Tibial artery (tissue), 4 donors: ENCODE data around the gene SPAG9.

Experiments
- DNase-seq, 2 donors: peaks; one replicate each; pipeline ENCODE4 v3.0.0-alpha.2; 2019
- H3K27ac ChIP-seq, 2 donors: fragments of 200-600 bp; sonication (generic) in 1 of 2; 1 replicate in 1 of 2; 2 replicates in 1 of 2; pipeline ENCODE4 v1.5.1; 2018 to 2019; ENCODE audit warnings: mild to moderate bottlenecking in 1 of 2
- H3K27me3 ChIP-seq, 2 donors: fragments of 200-600 bp; sonication (generic) in 1 of 2; one replicate each; pipeline versions ENCODE4 v1.5.1 to v1.6.0; 2016 to 2019
- H3K36me3 ChIP-seq, 3 donors: fragments of 200-600 bp; sonication (generic) in 2 of 3; one replicate each; pipeline ENCODE4 v1.5.1; 2016 to 2019; ENCODE audit warnings: mild to moderate bottlenecking in 2 of 3
- H3K4me1 ChIP-seq, 4 donors: fragments of 200-600 bp; sonication (generic) in 2 of 4; 1 replicate in 3 of 4; 2 replicates in 1 of 4; pipeline ENCODE4 v1.5.1; 2016 to 2019
- H3K4me3 ChIP-seq, 2 donors: fragments of 200-600 bp; sonication (generic) in 1 of 2; 1 replicate in 1 of 2; 2 replicates in 1 of 2; pipeline ENCODE4 v1.5.1; 2018 to 2019; ENCODE audit warnings: mild to moderate bottlenecking in 2 of 2
- H3K9me3 ChIP-seq, 3 donors: fragments of 200-600 bp; sonication (generic) in 1 of 3; one replicate each; pipeline ENCODE4 v1.5.1; 2016 to 2019
- intact Hi-C: fragments of 100-400 bp; cut with DNase I; formaldehyde crosslinking; loops from one replicate; pipeline ENCODE4 v1.15.0; 2023; ENCODE audit warnings: low total_unique reads
- TF ChIP-seq, protein P1 (sequence below), 2 experiments: fragments of 200-600 bp in 1 of 2; fragments of 450-650 bp in 1 of 2; IDR thresholded peaks; one replicate each; pipeline ENCODE4 v1.5.1; 2017 to 2019; ENCODE audit warnings: antibody characterized with exemption in 2 of 2, mild to moderate bottlenecking in 1 of 2, moderate library complexity in 1 of 2

The SPAG9 gene

DNA sequence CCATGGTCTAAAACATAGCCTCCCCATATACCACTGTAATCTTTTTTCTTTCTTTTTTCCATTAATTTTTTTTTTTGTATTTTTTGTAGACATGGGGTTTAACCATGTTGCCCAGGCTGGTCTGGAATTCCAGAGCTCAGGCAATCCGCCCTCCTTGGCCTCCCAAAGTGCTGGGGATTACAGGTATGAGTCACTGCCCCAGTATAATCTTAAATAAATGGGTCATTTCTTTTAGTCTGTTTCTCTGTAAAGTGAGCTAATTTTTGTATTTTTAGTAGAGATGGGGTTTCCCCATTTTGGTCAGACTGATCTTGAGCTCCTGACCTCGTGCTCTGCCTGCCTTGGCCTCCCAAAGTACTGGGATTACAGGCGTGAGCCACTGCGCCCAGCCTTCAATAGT, 27.0 kb upstream of the SPAG9 start:
- Histone ChIP-seq H3K4me3 (no peak overlapping the region), H3K4me1 (peaks cover 0 to 5% (median 0%) of the 10 kb centered on the region in 4 donors), H3K27ac (no peak overlapping the region), H3K36me3 (no peaks in the 10 kb centered on the region), H3K27me3 (no peaks in the 10 kb centered on the region), H3K9me3 (no peaks in the 10 kb centered on the region)
- TF ChIP-seq, protein P1, sequence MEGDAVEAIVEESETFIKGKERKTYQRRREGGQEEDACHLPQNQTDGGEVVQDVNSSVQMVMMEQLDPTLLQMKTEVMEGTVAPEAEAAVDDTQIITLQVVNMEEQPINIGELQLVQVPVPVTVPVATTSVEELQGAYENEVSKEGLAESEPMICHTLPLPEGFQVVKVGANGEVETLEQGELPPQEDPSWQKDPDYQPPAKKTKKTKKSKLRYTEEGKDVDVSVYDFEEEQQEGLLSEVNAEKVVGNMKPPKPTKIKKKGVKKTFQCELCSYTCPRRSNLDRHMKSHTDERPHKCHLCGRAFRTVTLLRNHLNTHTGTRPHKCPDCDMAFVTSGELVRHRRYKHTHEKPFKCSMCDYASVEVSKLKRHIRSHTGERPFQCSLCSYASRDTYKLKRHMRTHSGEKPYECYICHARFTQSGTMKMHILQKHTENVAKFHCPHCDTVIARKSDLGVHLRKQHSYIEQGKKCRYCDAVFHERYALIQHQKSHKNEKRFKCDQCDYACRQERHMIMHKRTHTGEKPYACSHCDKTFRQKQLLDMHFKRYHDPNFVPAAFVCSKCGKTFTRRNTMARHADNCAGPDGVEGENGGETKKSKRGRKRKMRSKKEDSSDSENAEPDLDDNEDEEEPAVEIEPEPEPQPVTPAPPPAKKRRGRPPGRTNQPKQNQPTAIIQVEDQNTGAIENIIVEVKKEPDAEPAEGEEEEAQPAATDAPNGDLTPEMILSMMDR (IDR thresholded peaks at IDR 0.05): no peak
- intact Hi-C loops: no loop called here
- no peak for DNase-seq

DNA sequence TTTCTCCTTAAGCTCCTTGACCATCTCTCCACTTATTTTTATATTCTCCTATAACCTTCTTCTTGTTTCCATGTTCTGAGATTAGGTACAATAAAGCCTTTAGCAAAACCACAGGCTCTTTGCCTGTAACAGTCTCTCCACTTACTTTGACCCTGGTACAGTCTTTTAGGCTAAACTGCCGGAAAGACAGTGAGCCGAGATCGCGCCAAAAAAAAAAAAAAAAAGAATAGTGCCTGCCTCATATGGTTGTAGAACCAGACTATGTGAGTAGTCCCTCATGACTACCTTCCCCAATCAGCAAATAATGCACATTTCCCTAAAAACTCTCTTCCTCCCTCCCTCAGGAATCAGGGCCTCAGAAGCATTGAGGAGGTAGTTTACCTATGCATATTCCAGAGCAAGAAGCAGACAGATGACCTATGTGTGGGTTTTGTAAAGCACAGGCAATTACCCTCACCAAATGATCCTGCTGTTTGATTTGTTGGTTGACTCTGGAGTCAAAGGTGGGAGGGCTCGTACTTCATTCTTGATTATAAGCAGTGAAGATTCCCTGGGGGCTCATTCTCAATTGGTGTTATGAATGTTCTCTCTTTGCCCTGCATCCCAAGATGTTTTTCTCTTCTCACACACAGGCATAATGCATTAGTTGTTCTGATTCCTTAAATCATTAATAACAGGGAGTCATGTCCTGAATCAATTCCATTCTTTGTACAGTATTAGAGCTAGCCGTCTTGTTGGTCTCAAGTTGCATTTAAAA, 23.8 kb upstream of the SPAG9 start:
- no peaks in the 10 kb centered on the region for H3K4me1 ChIP-seq

DNA sequence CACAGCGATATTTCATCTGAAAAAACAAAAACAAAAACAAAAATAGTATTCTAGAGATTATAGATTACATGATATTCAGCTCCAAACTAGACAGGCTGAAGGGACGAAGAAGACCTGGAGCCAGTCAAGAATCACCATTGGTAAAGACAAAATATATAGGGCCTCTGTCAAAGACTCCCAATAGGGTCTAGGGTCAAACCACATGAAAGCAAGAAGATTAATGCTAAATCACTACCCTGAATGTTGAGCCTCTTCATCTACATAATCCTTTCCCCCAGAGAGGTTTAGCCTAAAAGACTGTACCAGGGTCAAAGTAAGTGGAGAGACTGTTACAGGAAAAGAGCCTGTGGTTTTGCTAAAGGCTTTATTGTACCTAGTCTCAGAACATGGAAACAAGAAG, 21.9 kb upstream of the SPAG9 start:
- Histone ChIP-seq H3K27ac (no peak overlapping the region), H3K27me3 (no peaks in the 10 kb centered on the region), H3K4me3 (no peak overlapping the region), H3K36me3 (no peaks in the 10 kb centered on the region), H3K9me3 (no peaks in the 10 kb centered on the region), H3K4me1 (no peaks in the 10 kb centered on the region)
- intact Hi-C loops: no loop called here
- no peak for DNase-seq
- TF ChIP-seq, protein P1 (IDR thresholded peaks at IDR 0.05): no peak

More for the DNA sequence above, 23.8 kb upstream of the SPAG9 start:
- Histone ChIP-seq H3K27ac (no peak overlapping the region), H3K36me3 (no peaks in the 10 kb centered on the region), H3K4me3 (no peak overlapping the region), H3K27me3 (no peaks in the 10 kb centered on the region), H3K9me3 (no peaks in the 10 kb centered on the region)
- intact Hi-C loops: no loop called here
- DNase-seq: no peak
- TF ChIP-seq, protein P1 (IDR thresholded peaks at IDR 0.05): no peak

DNA sequence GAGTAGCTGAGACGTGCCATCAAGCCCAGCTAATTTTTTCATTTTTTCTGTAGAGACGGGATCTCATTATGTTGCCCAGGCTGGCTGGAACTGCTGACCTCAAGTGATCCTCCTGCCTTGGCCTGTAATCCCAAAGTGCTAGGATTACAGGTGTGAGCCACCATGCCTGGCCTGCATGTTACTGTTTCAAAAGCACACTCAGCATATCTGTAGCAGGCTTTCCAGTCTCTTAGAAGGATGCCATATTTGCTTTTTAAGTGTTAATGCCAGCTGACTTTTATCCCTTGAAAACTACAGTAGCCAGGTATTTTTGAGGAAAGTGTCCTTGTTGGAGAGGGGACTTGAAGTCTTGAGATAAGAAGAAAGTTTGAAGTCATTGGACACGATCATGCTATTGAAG, 15.3 kb upstream of the SPAG9 start:
- no peak for DNase-seq
- H3K9me3 ChIP-seq: no peaks in the 10 kb centered on the region
- H3K36me3 ChIP-seq: no peaks in the 10 kb centered on the region
- H3K27ac ChIP-seq: no peak overlapping the region
- no peaks in the 10 kb centered on the region for H3K4me1 ChIP-seq
- no peaks in the 10 kb centered on the region for H3K27me3 ChIP-seq
- intact Hi-C loops: no loop called here
- H3K4me3 ChIP-seq: no peak overlapping the region
- TF ChIP-seq, protein P1 (IDR thresholded peaks at IDR 0.05): no peak

DNA sequence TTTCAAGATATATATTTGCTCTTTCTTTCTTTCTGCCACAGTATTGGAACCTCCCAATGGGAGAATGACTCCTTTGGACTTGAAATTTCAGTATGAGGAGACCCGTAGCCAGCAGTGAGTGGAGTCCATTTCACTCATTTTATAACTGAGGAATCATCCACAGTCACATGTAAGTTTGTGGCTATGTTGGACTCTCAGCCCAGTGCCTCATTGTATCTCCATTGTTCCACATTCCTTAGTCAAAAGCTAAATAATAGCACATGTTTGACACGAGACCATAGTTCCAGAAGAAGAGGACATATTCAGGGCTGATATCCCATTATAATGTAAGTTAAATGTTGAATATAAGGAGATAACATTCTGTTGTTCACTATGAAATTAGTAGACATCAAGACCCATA, 12.7 kb upstream of the SPAG9 start:
- intact Hi-C loops: no loop called here
- TF ChIP-seq, protein P1 (IDR thresholded peaks at IDR 0.05): no peak
- no peaks in the 10 kb centered on the region for H3K9me3 ChIP-seq
- no peak overlapping the region for H3K4me3 ChIP-seq
- no peaks in the 10 kb centered on the region for H3K36me3 ChIP-seq
- no peaks in the 10 kb centered on the region for H3K27me3 ChIP-seq
- no peaks in the 10 kb centered on the region for H3K4me1 ChIP-seq
- no peak for DNase-seq
- no peak overlapping the region for H3K27ac ChIP-seq

DNA sequence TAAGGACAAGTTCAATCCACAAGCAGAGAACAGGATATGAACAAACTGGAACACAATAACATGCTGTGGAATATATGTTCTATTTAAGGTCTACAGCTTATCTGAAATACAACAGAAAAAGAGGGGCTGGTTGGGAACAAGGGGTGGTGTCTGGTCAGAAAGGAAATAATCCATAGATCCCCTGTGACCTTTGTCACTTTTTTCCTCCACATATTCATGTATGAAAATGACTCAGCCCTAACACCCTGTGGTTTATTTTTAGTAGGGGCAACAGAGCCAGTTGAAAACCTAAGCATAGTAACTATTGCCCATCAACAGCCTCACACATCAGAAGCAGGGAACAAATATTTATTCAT, 12.3 kb upstream of the SPAG9 start:
- no peak overlapping the region for H3K27ac ChIP-seq
- TF ChIP-seq, protein P1 (IDR thresholded peaks at IDR 0.05): no peak
- no peaks in the 10 kb centered on the region for H3K27me3 ChIP-seq
- intact Hi-C loops: no loop called here
- H3K4me1 ChIP-seq: no peaks in the 10 kb centered on the region
- H3K4me3 ChIP-seq: no peak overlapping the region
- H3K9me3 ChIP-seq: no peaks in the 10 kb centered on the region
- DNase-seq: no peak
- H3K36me3 ChIP-seq: no peaks in the 10 kb centered on the region
